Endothelial cell (in vitro differentiated cells): ENCODE measurements around the gene SLC8A3. TPM values are rescaled to one million over a fixed set of nuclear protein-coding genes. Genes with fewer than 3 reads are reported as not detected.

Source experiments
- DNase-seq: peaks from one replicate; pipeline ENCODE4 v3.0.0; 2021; ENCODE audit warnings: low spot score
- H3K27ac Mint-ChIP-seq: one replicate; pipeline ENCODE4 v1.8.0; 2021; ENCODE audit warnings: mixed read lengths, inconsistent platforms; ENCODE audit not compliant: unreplicated experiment
- H3K27me3 Mint-ChIP-seq: one replicate; pipeline ENCODE4 v1.8.0; 2021; ENCODE audit warnings: mild to moderate bottlenecking, moderate library complexity, mixed read lengths, inconsistent platforms; ENCODE audit not compliant: unreplicated experiment
- H3K36me3 Mint-ChIP-seq: one replicate; pipeline ENCODE4 v1.8.0; 2021; ENCODE audit warnings: mild to moderate bottlenecking, low read depth, mixed read lengths, inconsistent platforms; ENCODE audit not compliant: unreplicated experiment
- H3K4me1 Mint-ChIP-seq: one replicate; pipeline ENCODE4 v1.8.0; 2021; ENCODE audit warnings: mild to moderate bottlenecking, mixed read lengths, inconsistent platforms; ENCODE audit not compliant: unreplicated experiment
- H3K4me3 Mint-ChIP-seq: one replicate; pipeline ENCODE4 v1.8.0; 2021; ENCODE audit warnings: mild to moderate bottlenecking, mixed read lengths, inconsistent platforms; ENCODE audit not compliant: unreplicated experiment
- H3K9me3 Mint-ChIP-seq: one replicate; pipeline ENCODE4 v1.8.0; 2021; ENCODE audit warnings: mixed read lengths, inconsistent platforms; ENCODE audit not compliant: unreplicated experiment
- total RNA-seq: library from RNA; stranded (reverse); fragmentation: NEBNext Ultra II Directional; extraction: Animal tissue kit (Norgen Biotek cat#: 25700); gene quantifications from one replicate; pipeline ENCODE4 v1.2.1, GENCODE V29; 2021; ENCODE audit not compliant: unreplicated experiment
- TF ChIP-seq, protein P1 (sequence below): fragments of 200-600 bp; sonication (generic); IDR thresholded peaks from one replicate; pipeline ENCODE4 v1.5.0; 2021; ENCODE audit warnings: antibody characterized with exemption; ENCODE audit not compliant: unreplicated experiment

The SLC8A3 gene
- total RNA-seq, 1 donor from 2014 or later: 0.13 TPM

DNA sequence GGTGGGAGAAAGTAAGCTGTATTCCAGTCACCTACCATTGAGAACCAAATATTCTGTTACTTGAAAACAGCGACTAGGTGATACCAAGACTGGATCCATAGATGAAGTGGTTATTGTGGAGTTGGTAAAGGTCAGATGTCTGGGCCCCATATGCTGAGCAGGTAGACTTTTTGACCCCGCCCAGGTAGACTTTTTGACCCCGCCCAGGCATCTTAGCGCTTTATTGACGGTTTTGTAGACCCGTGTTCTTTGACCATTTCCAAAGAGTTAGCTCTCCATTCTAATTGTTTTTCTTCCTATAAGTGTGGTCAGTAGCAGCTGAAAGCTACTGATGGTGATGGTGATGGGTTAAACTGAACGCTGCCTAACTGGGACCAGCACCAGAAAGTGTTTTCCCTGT, 61.6 kb downstream of the SLC8A3 start:
- no peaks in the 10 kb centered on the region for H3K4me1 Mint-ChIP-seq
- H3K27ac Mint-ChIP-seq: no peak overlapping the region
- no peaks in the 10 kb centered on the region for H3K27me3 Mint-ChIP-seq
- DNase-seq: no peak
- TF ChIP-seq, protein P1, sequence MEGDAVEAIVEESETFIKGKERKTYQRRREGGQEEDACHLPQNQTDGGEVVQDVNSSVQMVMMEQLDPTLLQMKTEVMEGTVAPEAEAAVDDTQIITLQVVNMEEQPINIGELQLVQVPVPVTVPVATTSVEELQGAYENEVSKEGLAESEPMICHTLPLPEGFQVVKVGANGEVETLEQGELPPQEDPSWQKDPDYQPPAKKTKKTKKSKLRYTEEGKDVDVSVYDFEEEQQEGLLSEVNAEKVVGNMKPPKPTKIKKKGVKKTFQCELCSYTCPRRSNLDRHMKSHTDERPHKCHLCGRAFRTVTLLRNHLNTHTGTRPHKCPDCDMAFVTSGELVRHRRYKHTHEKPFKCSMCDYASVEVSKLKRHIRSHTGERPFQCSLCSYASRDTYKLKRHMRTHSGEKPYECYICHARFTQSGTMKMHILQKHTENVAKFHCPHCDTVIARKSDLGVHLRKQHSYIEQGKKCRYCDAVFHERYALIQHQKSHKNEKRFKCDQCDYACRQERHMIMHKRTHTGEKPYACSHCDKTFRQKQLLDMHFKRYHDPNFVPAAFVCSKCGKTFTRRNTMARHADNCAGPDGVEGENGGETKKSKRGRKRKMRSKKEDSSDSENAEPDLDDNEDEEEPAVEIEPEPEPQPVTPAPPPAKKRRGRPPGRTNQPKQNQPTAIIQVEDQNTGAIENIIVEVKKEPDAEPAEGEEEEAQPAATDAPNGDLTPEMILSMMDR: no peak
- no peaks in the 10 kb centered on the region for H3K36me3 Mint-ChIP-seq
- no peak overlapping the region for H3K4me3 Mint-ChIP-seq
- H3K9me3 Mint-ChIP-seq: no peaks in the 10 kb centered on the region

DNA sequence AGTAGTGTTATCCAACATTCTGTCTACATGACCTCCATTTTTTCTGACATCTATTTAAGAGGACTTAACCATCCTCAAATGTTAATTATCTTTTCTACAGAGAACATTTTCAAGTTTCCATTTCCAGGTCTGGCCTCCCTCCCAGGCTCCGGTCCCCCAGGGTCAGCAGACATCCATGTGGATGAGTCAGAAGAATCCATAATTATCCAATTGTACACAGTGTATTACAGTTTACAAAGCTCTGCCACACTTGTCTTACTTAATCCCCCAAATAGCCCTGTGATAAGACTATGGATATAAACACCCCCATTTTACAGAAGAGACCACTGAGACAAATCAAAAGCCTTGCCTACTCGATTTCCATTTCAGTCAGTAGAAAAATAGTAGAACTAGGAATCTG, 65.0 kb downstream of the SLC8A3 start:
- Mint-ChIP-seq H3K27me3 (peaks cover 1% of the 10 kb centered on the region), H3K9me3 (no peaks in the 10 kb centered on the region)

DNA sequence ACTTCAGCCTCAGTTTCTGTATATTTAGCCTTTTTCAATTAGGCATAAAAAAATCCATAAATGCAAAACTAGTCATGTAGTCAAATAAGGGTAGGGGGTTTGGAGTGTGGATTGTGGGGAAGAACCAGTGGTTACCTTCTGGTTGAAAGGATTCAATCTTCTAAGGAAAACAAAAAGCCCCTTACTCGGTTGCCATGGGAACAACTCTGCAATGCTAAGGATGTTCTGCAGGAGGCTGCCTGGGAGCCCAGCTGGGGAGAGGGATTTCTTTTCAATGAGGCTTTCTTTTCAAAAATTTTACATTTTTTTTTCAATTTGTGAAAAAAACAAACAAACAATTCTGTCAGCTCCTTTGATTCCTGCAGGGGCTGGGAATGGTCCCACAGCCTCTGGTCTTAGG, 67.2 kb downstream of the SLC8A3 start:
- TF ChIP-seq, protein P1: no peak
- DNase-seq: no peak
- no peaks in the 10 kb centered on the region for H3K9me3 Mint-ChIP-seq
- H3K4me1 Mint-ChIP-seq: no peaks in the 10 kb centered on the region
- H3K4me3 Mint-ChIP-seq: no peak overlapping the region
- peaks cover 5% of the 10 kb centered on the region for H3K27me3 Mint-ChIP-seq
- H3K27ac Mint-ChIP-seq: no peak overlapping the region
- H3K36me3 Mint-ChIP-seq: no peaks in the 10 kb centered on the region

More for the DNA sequence above, 65.0 kb downstream of the SLC8A3 start:
- H3K4me3 Mint-ChIP-seq: no peak overlapping the region
- DNase-seq: no peak
- no peak overlapping the region for H3K27ac Mint-ChIP-seq
- no peaks in the 10 kb centered on the region for H3K36me3 Mint-ChIP-seq
- H3K4me1 Mint-ChIP-seq: no peaks in the 10 kb centered on the region
- TF ChIP-seq, protein P1: no peak

DNA sequence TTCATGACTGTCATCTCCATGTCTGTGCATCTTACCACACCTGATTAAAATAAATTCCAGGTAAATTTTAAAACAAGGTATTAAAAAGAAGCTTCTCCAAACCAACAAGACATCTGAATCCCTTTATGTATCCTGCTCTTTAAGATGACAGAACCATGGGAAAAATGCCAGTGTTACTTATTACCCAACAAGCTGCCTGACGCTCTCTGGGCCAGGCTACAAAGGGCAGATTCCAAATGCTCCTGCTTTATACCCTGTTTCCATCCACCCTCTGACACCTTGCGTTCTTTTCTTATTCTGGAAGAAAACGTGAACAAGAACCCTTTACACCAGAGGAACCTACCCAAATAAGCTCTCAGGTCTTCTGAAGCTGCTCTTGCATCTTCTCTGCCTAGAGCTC, 70.7 kb downstream of the SLC8A3 start:
- no peaks in the 10 kb centered on the region for H3K9me3 Mint-ChIP-seq
- H3K27ac Mint-ChIP-seq: no peak overlapping the region

DNA sequence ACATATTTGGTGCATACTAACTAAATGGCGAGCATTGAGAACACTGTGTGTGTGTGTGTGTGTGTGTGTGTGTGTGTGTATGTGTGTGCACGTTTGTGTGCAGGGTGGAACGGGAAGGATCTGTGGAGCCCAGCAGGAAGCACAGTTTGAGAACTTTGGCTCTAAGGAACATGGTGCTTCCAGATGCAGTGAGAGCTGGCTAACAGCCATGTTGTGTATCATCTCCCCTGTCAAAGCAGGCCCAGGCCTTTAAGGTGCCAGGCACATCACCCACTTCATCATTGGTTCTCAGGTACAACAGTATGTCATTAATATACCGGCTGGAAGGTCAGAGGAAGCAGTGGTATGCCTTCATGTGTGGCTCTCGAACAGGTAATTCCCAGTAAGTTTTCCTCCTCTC, 72.5 kb downstream of the SLC8A3 start:
- TF ChIP-seq, protein P1: no peak
- no peaks in the 10 kb centered on the region for H3K9me3 Mint-ChIP-seq
- H3K36me3 Mint-ChIP-seq: no peaks in the 10 kb centered on the region
- no peak for DNase-seq
- peaks cover 6% of the 10 kb centered on the region for H3K27me3 Mint-ChIP-seq
- H3K4me3 Mint-ChIP-seq: no peak overlapping the region
- H3K4me1 Mint-ChIP-seq: no peaks in the 10 kb centered on the region
- no peak overlapping the region for H3K27ac Mint-ChIP-seq

More for the DNA sequence above, 70.7 kb downstream of the SLC8A3 start:
- Mint-ChIP-seq H3K27me3 (peaks cover 5% of the 10 kb centered on the region), H3K36me3 (no peaks in the 10 kb centered on the region), H3K4me3 (no peak overlapping the region), H3K4me1 (no peaks in the 10 kb centered on the region)
- TF ChIP-seq, protein P1: no peak
- DNase-seq: no peak
